ENCODE results near the gene EGFL8. TPM values are rescaled to one million over a fixed set of nuclear protein-coding genes. Genes with fewer than 3 reads are reported as not detected.

The EGFL8 gene
- total and polyA plus RNA-seq, 2 of the 8 experiments (the other 6 are each of a cell fraction or from before 2014, with no cell fraction given) = 5.0 to 9.2 TPM

DNA sequence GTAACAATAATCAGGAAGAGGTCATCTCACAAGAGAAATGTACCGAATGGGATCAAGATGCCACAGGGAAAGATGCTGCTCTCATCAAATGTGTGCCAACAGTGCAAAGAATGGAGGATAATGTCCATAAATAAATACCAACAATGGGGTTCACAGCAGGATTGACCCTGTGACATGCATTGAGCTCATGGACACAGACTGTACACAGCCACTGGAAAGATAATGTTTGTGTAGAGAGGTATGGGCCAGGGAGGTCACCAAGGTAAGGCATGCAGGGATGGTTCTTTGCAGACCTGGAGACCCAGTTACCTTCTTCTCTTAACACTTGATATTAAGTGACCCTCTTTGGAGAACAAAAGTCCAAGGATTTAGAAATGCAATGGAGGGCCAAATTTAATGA lies 10.0 kb downstream of the EGFL8 start:
- ChIA-PET CTCF (ENCODE audit: partially characterized antibody) (interaction anchor here (1.3 kb wide), 1 partner anchor 26 kb away, joined by 3 read pairs; no protein-coding TSS in a partner anchor), POLR2A (ENCODE audit: partially characterized antibody) (interaction anchor here (1.9 to 2.1 kb wide), 2 partner anchors 10 to 45 kb away, joined by 6 to 10 read pairs; partner anchors contain the start of gene EGFL8)
- no peaks in the 10 kb centered on the region for H3K9me3 ChIP-seq (ENCODE audit: insufficient read depth in 2 of 2, low read depth in 1 of 2, low read length in 1 of 2)
- no peak overlapping the region for H4K91ac ChIP-seq (replicated peaks; ENCODE audit: insufficient read length, low read length)
- H2BK20ac ChIP-seq (ENCODE audit: low read length) = no peak overlapping the region
- H4K8ac ChIP-seq (ENCODE audit: extremely low read depth, insufficient read depth, low read length) = no peak overlapping the region
- H2AK5ac ChIP-seq (ENCODE audit: low read depth, low read length) = no peak overlapping the region
- no peak overlapping the region for H3K56ac ChIP-seq (replicated peaks; ENCODE audit: insufficient read length, low read depth, low read length)
- no peaks in the 10 kb centered on the region for H3K27me3 ChIP-seq (replicated peaks in 1 of 4; ENCODE audit: control insufficient read depth in 3 of 4, extremely low read depth in 1 of 4, insufficient read depth in 3 of 4, low read length in 3 of 4)
- no peak overlapping the region for H2AFZ ChIP-seq (ENCODE audit: low read length)
- no peak overlapping the region for H2BK120ac ChIP-seq (replicated peaks; ENCODE audit: low read depth, low read length)
- H3K4me2 ChIP-seq (ENCODE audit: insufficient read depth in 1 of 2, low read depth in 2 of 2, low read length in 2 of 2) = peak overlapping the region; percentile 99 to 100; a peak in 2 of 4 replicates
- H4K5ac ChIP-seq (ENCODE audit: insufficient read length, low read depth, low read length) = no peak overlapping the region
- H2BK5ac ChIP-seq (ENCODE audit: low read depth, low read length) = no peak overlapping the region
- FAIRE-seq (no peak), DNase-seq (ENCODE audit: low read depth in 1 of 2, low spot score in 2 of 2) (no peak)
- H3K4me3 ChIP-seq (ENCODE audit: extremely low read depth in 1 of 4, insufficient read depth in 2 of 4, low read depth in 3 of 4, low read length in 4 of 4) = peak overlapping the region in 1 of 4 experiments; percentile 99; a peak in 3 of 8 replicates
- no peak overlapping the region for H3K14ac ChIP-seq (ENCODE audit: insufficient read length)
- H2BK15ac ChIP-seq (ENCODE audit: low read length) = no peak overlapping the region
- peaks cover 5 to 20% (median 9%) of the 10 kb centered on the region in 4 experiments; a peak in 6 of 7 replicates for H3K4me1 ChIP-seq (replicated peaks in 1 of 4; ENCODE audit: control insufficient read depth in 3 of 4, insufficient read depth in 4 of 4, low read length in 3 of 4)
- peaks cover 13 to 47% of the 10 kb centered on the region in 2 experiments for H3K79me2 ChIP-seq (ENCODE audit: control insufficient read depth in 1 of 2, insufficient read depth in 2 of 2, low read length in 2 of 2)
- no peak overlapping the region for H3K27ac ChIP-seq (ENCODE audit: low read depth, low read length)
- H3K4ac ChIP-seq (replicated peaks; ENCODE audit: insufficient read length, low read depth, low read length) = no peak overlapping the region
- no peak overlapping the region for H3K23ac ChIP-seq (ENCODE audit: insufficient read length)
- peaks cover 6 to 7% of the 10 kb centered on the region in 2 experiments for H4K20me1 ChIP-seq (replicated peaks in 1 of 2; ENCODE audit: control insufficient read depth in 1 of 2, insufficient read depth in 2 of 2, low read length in 2 of 2)
- peaks cover 9% of the 10 kb centered on the region; the same call in 1 of the 2 replicates for H3K79me1 ChIP-seq (ENCODE audit: low read depth, low read length)
- H3K18ac ChIP-seq (ENCODE audit: extremely low read depth, low read length) = no peak overlapping the region
- H3K23me2 ChIP-seq (ENCODE audit: low read depth, low read length) = peaks cover 26% of the 10 kb centered on the region
- no peak overlapping the region for H3K9ac ChIP-seq (replicated peaks in 1 of 4; ENCODE audit: extremely low read depth in 1 of 4, low read depth in 3 of 4, low read length in 3 of 4)
- WGBS, 2 experiments (ENCODE audit: extremely low coverage in 1 of 2, insufficient coverage in 1 of 2, insufficient read length in 1 of 2, insufficient replicate concordance in 2 of 2, low coverage in 1 of 2, low lambda C conversion rate in 2 of 2, missing lambda C conversion rate in 1 of 2) = 87% methylated on average over 1 of the region's 1 CpG; no CpG with 5 or more reads in 1 of the 2 experiments
- H2BK12ac ChIP-seq (ENCODE audit: low read depth, low read length) = no peak overlapping the region
- H3K36me3 ChIP-seq (ENCODE audit: control insufficient read depth in 2 of 4, insufficient read depth in 4 of 4, low read length in 3 of 4) = peaks cover 2 to 19% (median 16%) of the 10 kb centered on the region in 4 experiments; a peak in 7 of 8 replicates
- no peak for TF ChIP-seq TAF7 (optimal IDR thresholded peaks at IDR 0.05; ENCODE audit: borderline replicate concordance, low read depth, low read length)
- TF ChIP-seq SRF (IDR thresholded peaks at IDR 0.05; ENCODE audit: low read depth, low read length) = no peak
- no peak for TF ChIP-seq RNF2 (IDR thresholded peaks at IDR 0.05; ENCODE audit: borderline replicate concordance, low read depth, low read length, missing control alignments, poor library complexity, severe bottlenecking)
- no peak for TF ChIP-seq CHD2 (IDR thresholded peaks at IDR 0.05; ENCODE audit: low read length)
- no peak for TF ChIP-seq BCL11A (IDR thresholded peaks at IDR 0.05; ENCODE audit: low read depth in 2 of 2, low read length in 2 of 2)
- no peak for TF ChIP-seq POU5F1 (IDR thresholded peaks at IDR 0.05; ENCODE audit: low read depth, low read length)
- TF ChIP-seq TAF1 (IDR thresholded peaks at IDR 0.05; ENCODE audit: low read depth, low read length) = no peak
- no peak for TF ChIP-seq RFX5 (IDR thresholded peaks at IDR 0.05; ENCODE audit: borderline replicate concordance, low read depth, low read length)
- TF ChIP-seq USF2 (IDR thresholded peaks at IDR 0.05; ENCODE audit: low read length) = no peak
- TF ChIP-seq BACH1 (IDR thresholded peaks at IDR 0.05; ENCODE audit: low read length) = no peak
- no peak for TF ChIP-seq JUN (IDR thresholded peaks at IDR 0.05; ENCODE audit: low read depth, low read length)
- no peak for TF ChIP-seq SP1 (IDR thresholded peaks at IDR 0.05; ENCODE audit: low read depth, low read length)

Measured in H1 (cell line).